H1 (cell line): ENCODE measurements around the gene CLCA1. TPM values are rescaled to one million over a fixed set of nuclear protein-coding genes. Genes with fewer than 3 reads are reported as not detected.

Source experiments
- BRCA1 ChIP-seq: IDR thresholded peaks from 2 replicates; pipeline ENCODE4 v1.6.1; 2012; ENCODE audit warnings: low read depth, low read length, improper control_type of control experiment
- CHD7 ChIP-seq: fragments of 300-600 bp; sonication (generic); IDR thresholded peaks from 2 replicates; pipeline ENCODE4 v1.7.1; 2012; ENCODE audit warnings: low read length, moderate library complexity, mild to moderate bottlenecking, inconsistent platforms; ENCODE audit not compliant: insufficient replicate concordance
- JUN ChIP-seq: IDR thresholded peaks from 2 replicates; pipeline ENCODE4 v1.6.1; 2011; ENCODE audit warnings: low read depth, mild to moderate bottlenecking, improper control_type of control experiment, low read length
- NRF1 ChIP-seq: IDR thresholded peaks from 2 replicates; pipeline ENCODE4 v1.6.1; 2011; ENCODE audit warnings: mild to moderate bottlenecking, low read depth, low read length, improper control_type of control experiment
- RBBP5 ChIP-seq: IDR thresholded peaks from 2 replicates; pipeline ENCODE4 v1.7.1; 2012; ENCODE audit warnings: low read depth, mild to moderate bottlenecking, inconsistent platforms, low read length, moderate library complexity, borderline replicate concordance
- SP4 ChIP-seq: IDR thresholded peaks from 2 replicates; pipeline ENCODE4 v1.6.1; 2012; ENCODE audit warnings: low read length, inconsistent platforms
- TAF7 ChIP-seq: optimal IDR thresholded peaks from 2 replicates; pipeline ENCODE3; 2011; ENCODE audit warnings: low read depth, mild to moderate bottlenecking, inconsistent platforms, low read length, moderate library complexity, borderline replicate concordance
- TCF12 ChIP-seq: IDR thresholded peaks from 2 replicates; pipeline ENCODE4 v1.6.1; 2011; ENCODE audit warnings: low read depth, mild to moderate bottlenecking, low read length
- polyA plus RNA-seq, 7 experiments: library from polyadenylated mRNA; depleted of rRNA in 3 of 7; stranded (reverse) in 5 of 7; unstranded in 2 of 7; fragments of >200 nt in 5 of 7; fragments of 200-250 nt in 2 of 7; gene quantifications; 1 replicate in 5 of 7; 2 replicates in 1 of 7; 4 replicates in 1 of 7; pipeline versions ENCODE4 v1.2.1 to v1.2.3, GENCODE V29; 2011 to 2013; ENCODE audit warnings: missing spikeins in 2 of 7, mixed read lengths in 2 of 7
- total RNA-seq: library from RNA; stranded (reverse); fragmentation: NEBNext Ultra II Directional; extraction: Animal tissue kit (Norgen Biotek cat#: 25700); gene quantifications from 2 replicates; pipeline ENCODE4 v1.2.1, GENCODE V29; 2021

CLCA1 gene
- total and polyA plus RNA-seq, 2 of the 8 experiments (the other 6 are each of a cell fraction or from before 2014, with no cell fraction given) = not detected

- TF ChIP-seq CHD7 (no peak), RBBP5 (no peak), TCF12 (no peak), SP4 (no peak), BRCA1 (no peak), JUN (no peak), TAF7 (no peak), NRF1 (no peak)
- TF ChIP-seq, all 59 proteins: peak for 0
These were observed 26.7 kb upstream of the CLCA1 start (continued) for GRCh38 chr1:86441997-86442396.
